SK-N-SH (cell line): Measurements from ENCODE around the gene DENND2C. TPM values are rescaled to one million over a fixed set of nuclear protein-coding genes. Genes with fewer than 3 reads are reported as not detected.

ENCODE experiments used
- CTCF ChIA-PET: fragments of 300-600, 350-600 bp; formaldehyde crosslinking; extraction: SDS; loops from one replicate; lab custom pipeline; 2021; lab: Yijun Ruan, JAX
- POLR2A ChIA-PET: fragments of 350-600 bp; sonication (Branson Sonifier 250); formaldehyde crosslinking; extraction: SDS; loops from one replicate; lab custom pipeline; 2020; ENCODE audit warnings: antibody characterized with exemption, inconsistent platforms; lab: Yijun Ruan, JAX
- DNase-seq: peaks from one replicate; pipeline ENCODE4 v3.0.0; 2012
- H2AFZ ChIP-seq: fragments of 200-600 bp; sonication (generic); 2 replicates; pipeline ENCODE4 v1.8.1; 2016; ENCODE audit warnings: antibody characterized with exemption, mild to moderate bottlenecking, low read depth
- H3F3A ChIP-seq: fragments of 200-600 bp; sonication (generic); replicated peaks from 2 replicates; pipeline ENCODE3; 2016; ENCODE audit warnings: antibody characterized with exemption, mild to moderate bottlenecking; ENCODE audit not compliant: insufficient read depth
- H3K27ac ChIP-seq, 2 experiments: fragments of 200-500 bp in 1 of 2; fragments of 200-600 bp in 1 of 2; sonication (Bioruptor generic) in 1 of 2; sonication (generic), shearing (Covaris generic) in 1 of 2; 2 replicates each; pipeline versions ENCODE4 v1.5.1 to v1.6.1; 2014 to 2016; ENCODE audit warnings: low read depth in 2 of 2, inconsistent platforms in 1 of 2, low read length in 1 of 2, mild to moderate bottlenecking in 1 of 2, mixed read lengths in 1 of 2
- H3K27me3 ChIP-seq: fragments of 200-600 bp; sonication (generic), shearing (Covaris generic); 2 replicates; pipeline ENCODE4 v1.6.1; 2016; ENCODE audit warnings: mixed run types; ENCODE audit not compliant: insufficient read depth
- H3K36me3 ChIP-seq, 2 experiments: fragments of 200-500 bp in 1 of 2; fragments of 200-600 bp in 1 of 2; sonication (Bioruptor generic) in 1 of 2; sonication (generic) in 1 of 2; replicated peaks in 1 of 2; 2 replicates each; pipeline versions ENCODE3 to v1.5.1; 2014 to 2016; ENCODE audit warnings: low read length in 1 of 2, mild to moderate bottlenecking in 1 of 2; ENCODE audit not compliant: insufficient read depth in 2 of 2, control insufficient read depth in 1 of 2
- H3K4me1 ChIP-seq, 2 experiments: fragments of 200-500 bp in 1 of 2; fragments of 200-600 bp in 1 of 2; sonication (Bioruptor generic) in 1 of 2; sonication (generic), shearing (Covaris generic) in 1 of 2; 2 replicates each; pipeline versions ENCODE4 v1.5.1 to v1.6.1; 2014 to 2016; ENCODE audit warnings: low read depth in 1 of 2, low read length in 1 of 2, mixed run types in 1 of 2; ENCODE audit not compliant: insufficient read depth in 2 of 2, control insufficient read depth in 1 of 2
- H3K4me2 ChIP-seq: fragments of 200-600 bp; sonication (generic), shearing (Covaris generic); 2 replicates; pipeline ENCODE4 v1.6.1; 2017; ENCODE audit warnings: mixed run types
- H3K4me3 ChIP-seq, 2 experiments: fragments of 200-500 bp in 1 of 2; fragments of 200-600 bp in 1 of 2; sonication (Bioruptor generic) in 1 of 2; sonication (generic), shearing (Covaris generic) in 1 of 2; 2 replicates each; pipeline versions ENCODE4 v1.5.1 to v1.8.1; 2014 to 2016; ENCODE audit warnings: low read depth in 2 of 2, inconsistent platforms in 1 of 2, low read length in 1 of 2, mild to moderate bottlenecking in 1 of 2, mixed read lengths in 1 of 2, moderate library complexity in 1 of 2
- H3K79me2 ChIP-seq: fragments of 200-600 bp; sonication (generic); 2 replicates; pipeline ENCODE4 v1.8.1; 2017; ENCODE audit warnings: mild to moderate bottlenecking; ENCODE audit not compliant: insufficient read depth
- H3K9ac ChIP-seq: fragments of 200-600 bp; sonication (generic); 2 replicates; pipeline ENCODE4 v1.6.1; 2017; ENCODE audit warnings: mixed run types
- H3K9me2 ChIP-seq: fragments of 200-600 bp; sonication (generic); 2 replicates; pipeline ENCODE4 v1.6.1; 2017; ENCODE audit warnings: mixed run types
- H3K9me3 ChIP-seq: fragments of 200-600 bp; sonication (generic); 2 replicates; pipeline ENCODE4 v1.6.1; 2017; ENCODE audit warnings: mixed run types, mild to moderate bottlenecking, moderate library complexity
- H4K20me1 ChIP-seq: fragments of 200-600 bp; sonication (generic); 2 replicates; pipeline ENCODE4 v1.6.1; 2017; ENCODE audit warnings: mild to moderate bottlenecking, mixed run types; ENCODE audit not compliant: insufficient read depth
- CTCF ChIP-seq: fragments of 200-600 bp; sonication (generic); IDR thresholded peaks from 2 replicates; pipeline ENCODE4 v1.6.1; 2017; ENCODE audit warnings: antibody characterized with exemption, mild to moderate bottlenecking, moderate library complexity
- FOSL2 ChIP-seq: IDR thresholded peaks from 2 replicates; pipeline ENCODE4 v1.4.0; 2012; ENCODE audit warnings: low read depth, mild to moderate bottlenecking, moderate library complexity, borderline replicate concordance
- FOXM1 ChIP-seq: IDR thresholded peaks from 2 replicates; pipeline ENCODE4 v1.4.0; 2012; ENCODE audit warnings: low read depth, mild to moderate bottlenecking
- MXI1 ChIP-seq: IDR thresholded peaks from 2 replicates; pipeline ENCODE4 v1.6.1; 2012; ENCODE audit warnings: mild to moderate bottlenecking, low read depth, low read length, improper control_type of control experiment
- RAD21 ChIP-seq: IDR thresholded peaks from 2 replicates; pipeline ENCODE4 v1.6.1; 2012; ENCODE audit warnings: mild to moderate bottlenecking, low read length
- RCOR1 ChIP-seq: fragments of 150-350 bp; IDR thresholded peaks from 2 replicates; pipeline ENCODE4 v1.6.1; 2017; ENCODE audit warnings: antibody characterized with exemption, low read length
- RXRA ChIP-seq: IDR thresholded peaks from 2 replicates; pipeline ENCODE4 v1.4.0; 2012; ENCODE audit warnings: low read depth, mild to moderate bottlenecking, borderline replicate concordance
- SMC3 ChIP-seq: IDR thresholded peaks from 2 replicates; pipeline ENCODE4 v1.6.1; 2012; ENCODE audit warnings: low read depth, low read length, improper control_type of control experiment
- TAF1 ChIP-seq: IDR thresholded peaks from 2 replicates; pipeline ENCODE4 v1.6.1; 2012; ENCODE audit warnings: low read depth, mild to moderate bottlenecking, low read length, moderate library complexity, borderline replicate concordance
- TCF12 ChIP-seq: IDR thresholded peaks from 2 replicates; pipeline ENCODE4 v1.4.0; 2012
- WGBS: methylation state at CpG from one replicate; pipeline ENCODE4 v1.1.6; 2017; ENCODE audit warnings: low lambda C conversion rate; 5-methylcytosine and 5-hydroxymethylcytosine counted together
- polyA plus RNA-seq, 3 experiments: library from polyadenylated mRNA; depleted of rRNA; stranded (reverse); fragments of >200 nt; gene quantifications; 2 replicates each; pipeline ENCODE4 v1.2.3, GENCODE V29; 2012
- TF ChIP-seq, protein P1 (sequence below): IDR thresholded peaks from 2 replicates; pipeline ENCODE4 v1.6.1; 2012; ENCODE audit warnings: mild to moderate bottlenecking, low read depth, low read length, moderate library complexity
- TF ChIP-seq, protein P2 (sequence below): fragments of 150-350 bp; IDR thresholded peaks from 2 replicates; pipeline ENCODE4 v1.6.1; 2017; ENCODE audit warnings: antibody characterized with exemption, low read length, low read depth, borderline replicate concordance

Gene DENND2C
- polyA plus RNA-seq, 1 of the 3 experiments (the other 2 are of a cell fraction), result 0.03 TPM

DNA sequence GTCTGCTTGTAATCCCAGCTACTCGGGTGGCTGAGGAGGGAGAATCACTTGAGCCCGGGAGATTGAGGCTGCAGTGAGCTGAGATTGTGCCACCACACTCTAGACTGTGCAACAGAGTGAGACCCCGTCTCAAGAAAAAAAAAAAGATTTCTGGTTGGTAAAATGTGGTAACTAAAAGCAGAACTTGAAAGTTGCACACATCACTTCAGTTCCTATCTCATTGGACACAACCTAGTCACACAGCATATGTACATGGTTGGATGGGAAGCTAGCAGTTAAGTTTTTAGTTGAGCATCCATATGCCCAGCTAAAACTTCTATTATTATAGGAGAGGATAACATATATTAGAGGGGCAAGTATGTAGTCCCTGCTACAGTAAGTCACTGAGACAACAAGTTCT, 110.5 kb downstream of the DENND2C start:
- no peak for DNase-seq
- ChIA-PET CTCF (interaction anchor here (0.6 to 3.9 kb wide), 6 partner anchors 9 to 580 kb away, joined by 3 to 29 read pairs (median 3); partner anchors contain the start of gene OLFML3), POLR2A (no interaction called here)

GRCh38 chr1:114558544-114558943, 111.3 kb downstream of the DENND2C start:
- peak; percentile 29 for DNase-seq
- Histone ChIP-seq H3K4me3 (no peak overlapping the region), H3K9me2 (no peaks in the 10 kb centered on the region), H3K27me3 (no peaks in the 10 kb centered on the region), H3K9ac (no peak overlapping the region), H3K79me2 (no peaks in the 10 kb centered on the region), H4K20me1 (no peaks in the 10 kb centered on the region), H3K36me3 (no peaks in the 10 kb centered on the region), H3K4me2 (no peak overlapping the region), H2AFZ (no peak overlapping the region), H3K4me1 (no peaks in the 10 kb centered on the region), H3K27ac (no peak overlapping the region), H3F3A (peaks cover 4% of the 10 kb centered on the region), H3K9me3 (no peaks in the 10 kb centered on the region)
- 0 out of 2 replicates have a peak, but pooled peaks have one; percentile 25 for TF ChIP-seq SMC3
- TF ChIP-seq, protein P1, sequence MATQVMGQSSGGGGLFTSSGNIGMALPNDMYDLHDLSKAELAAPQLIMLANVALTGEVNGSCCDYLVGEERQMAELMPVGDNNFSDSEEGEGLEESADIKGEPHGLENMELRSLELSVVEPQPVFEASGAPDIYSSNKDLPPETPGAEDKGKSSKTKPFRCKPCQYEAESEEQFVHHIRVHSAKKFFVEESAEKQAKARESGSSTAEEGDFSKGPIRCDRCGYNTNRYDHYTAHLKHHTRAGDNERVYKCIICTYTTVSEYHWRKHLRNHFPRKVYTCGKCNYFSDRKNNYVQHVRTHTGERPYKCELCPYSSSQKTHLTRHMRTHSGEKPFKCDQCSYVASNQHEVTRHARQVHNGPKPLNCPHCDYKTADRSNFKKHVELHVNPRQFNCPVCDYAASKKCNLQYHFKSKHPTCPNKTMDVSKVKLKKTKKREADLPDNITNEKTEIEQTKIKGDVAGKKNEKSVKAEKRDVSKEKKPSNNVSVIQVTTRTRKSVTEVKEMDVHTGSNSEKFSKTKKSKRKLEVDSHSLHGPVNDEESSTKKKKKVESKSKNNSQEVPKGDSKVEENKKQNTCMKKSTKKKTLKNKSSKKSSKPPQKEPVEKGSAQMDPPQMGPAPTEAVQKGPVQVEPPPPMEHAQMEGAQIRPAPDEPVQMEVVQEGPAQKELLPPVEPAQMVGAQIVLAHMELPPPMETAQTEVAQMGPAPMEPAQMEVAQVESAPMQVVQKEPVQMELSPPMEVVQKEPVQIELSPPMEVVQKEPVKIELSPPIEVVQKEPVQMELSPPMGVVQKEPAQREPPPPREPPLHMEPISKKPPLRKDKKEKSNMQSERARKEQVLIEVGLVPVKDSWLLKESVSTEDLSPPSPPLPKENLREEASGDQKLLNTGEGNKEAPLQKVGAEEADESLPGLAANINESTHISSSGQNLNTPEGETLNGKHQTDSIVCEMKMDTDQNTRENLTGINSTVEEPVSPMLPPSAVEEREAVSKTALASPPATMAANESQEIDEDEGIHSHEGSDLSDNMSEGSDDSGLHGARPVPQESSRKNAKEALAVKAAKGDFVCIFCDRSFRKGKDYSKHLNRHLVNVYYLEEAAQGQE, result no peak
- peak; percentile 63 for TF ChIP-seq RAD21
- no peak for TF ChIP-seq RCOR1
- peak; percentile 62 for TF ChIP-seq CTCF
- WGBS, result 97% methylated on average over 1 of the region's 1 CpG
- ChIA-PET POLR2A (no interaction called here), CTCF (interaction anchor here (0.7 to 3.9 kb wide), 2 partner anchors 144 to 212 kb away, joined by 3 to 29 read pairs; no protein-coding TSS in a partner anchor)

More for the DNA sequence above, 110.5 kb downstream of the DENND2C start:
- Histone ChIP-seq H3K27me3 (no peaks in the 10 kb centered on the region), H3K9me2 (no peaks in the 10 kb centered on the region), H4K20me1 (no peaks in the 10 kb centered on the region), H3K36me3 (no peaks in the 10 kb centered on the region), H3K4me2 (no peak overlapping the region), H3K4me3 (no peak overlapping the region), H3K4me1 (no peaks in the 10 kb centered on the region), H3K27ac (no peak overlapping the region), H3K9me3 (no peaks in the 10 kb centered on the region), H3K79me2 (no peaks in the 10 kb centered on the region), H3F3A (peaks cover 4% of the 10 kb centered on the region), H3K9ac (no peak overlapping the region), H2AFZ (no peak overlapping the region)
- WGBS, result 81% methylated on average over 3 of the region's 3 CpGs
- TF ChIP-seq RCOR1 (no peak), RAD21 (no peak), TAF1 (no peak), FOSL2 (no peak), RXRA (no peak), TCF12 (no peak), FOXM1 (no peak), MXI1 (no peak)
- TF ChIP-seq, protein P2, sequence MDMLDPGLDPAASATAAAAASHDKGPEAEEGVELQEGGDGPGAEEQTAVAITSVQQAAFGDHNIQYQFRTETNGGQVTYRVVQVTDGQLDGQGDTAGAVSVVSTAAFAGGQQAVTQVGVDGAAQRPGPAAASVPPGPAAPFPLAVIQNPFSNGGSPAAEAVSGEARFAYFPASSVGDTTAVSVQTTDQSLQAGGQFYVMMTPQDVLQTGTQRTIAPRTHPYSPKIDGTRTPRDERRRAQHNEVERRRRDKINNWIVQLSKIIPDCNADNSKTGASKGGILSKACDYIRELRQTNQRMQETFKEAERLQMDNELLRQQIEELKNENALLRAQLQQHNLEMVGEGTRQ, result no peak
